K562 (cell line): ENCODE data around the gene MLLT1. TPM values are rescaled to one million over a fixed set of nuclear protein-coding genes. Genes with fewer than 3 reads are reported as not detected.

Source experiments
- CCNT2 ChIP-seq: IDR thresholded peaks from 2 replicates; pipeline ENCODE4 v1.6.1; 2011; ENCODE audit warnings: borderline replicate concordance, low read depth, mild to moderate bottlenecking, moderate library complexity, mixed read lengths, low read length; ENCODE audit not compliant: insufficient read length; ENCODE audit errors: extremely low read depth
- FIP1L1 ChIP-seq: fragments of 200-400 bp; formaldehyde crosslinking; IDR thresholded peaks from 2 replicates; pipeline ENCODE4 v1.6.1; 2018; ENCODE audit warnings: mild to moderate bottlenecking, low read depth, low read length; ENCODE audit not compliant: poor library complexity, severe bottlenecking
- HCFC1 ChIP-seq: IDR thresholded peaks from 2 replicates; pipeline ENCODE4 v1.6.1; 2012; ENCODE audit warnings: low read depth, low read length, improper control_type of control experiment
- HDAC3 ChIP-seq: fragments of 450-650 bp; IDR thresholded peaks from 2 replicates; pipeline ENCODE4 v1.6.1; 2018; ENCODE audit warnings: borderline replicate concordance, mild to moderate bottlenecking, moderate library complexity; ENCODE audit not compliant: partially characterized antibody
- JUN ChIP-seq, 2 experiments: sonication (generic) in 1 of 2; formaldehyde crosslinking in 1 of 2; IDR thresholded peaks; 2 replicates each; pipeline versions ENCODE4 v1.6.1 to v1.8.0; 2012 to 2022; ENCODE audit warnings: borderline replicate concordance in 2 of 2, mild to moderate bottlenecking in 2 of 2, improper control_type of control experiment in 1 of 2, low read depth in 1 of 2, low read length in 1 of 2, missing genetic modification reagents in 1 of 2
- SAP30 ChIP-seq: fragments of 200-600 bp; sonication (generic); IDR thresholded peaks from 2 replicates; pipeline ENCODE4 v1.6.1; 2012; ENCODE audit warnings: borderline replicate concordance, low read depth, mild to moderate bottlenecking, moderate library complexity, low read length, control low read depth, inconsistent platforms; ENCODE audit not compliant: insufficient read depth, poor library complexity, severe bottlenecking
- TCF15 ChIP-seq: fragments of 250-450 bp; sonication (Bioruptor Pico); IDR thresholded peaks from 2 replicates; pipeline ENCODE4 v1.8.0; 2022; ENCODE audit warnings: moderate library complexity, mild to moderate bottlenecking, inconsistent platforms
- TRIM28 ChIP-seq: fragments of 450-650 bp; IDR thresholded peaks from 2 replicates; pipeline ENCODE4 v1.6.1; 2017
- ZBTB40 ChIP-seq, 2 experiments: fragments of 450-650 bp in 1 of 2; sonication (generic) in 1 of 2; formaldehyde crosslinking in 1 of 2; IDR thresholded peaks; 2 replicates each; pipeline versions ENCODE4 v1.7.1 to v1.9.0; 2016 to 2022; ENCODE audit warnings: inconsistent platforms in 1 of 2, mild to moderate bottlenecking in 1 of 2, missing genetic modification reagents in 1 of 2
- ZNF165 ChIP-seq: fragments of 250-450 bp; sonication (Bioruptor Pico); IDR thresholded peaks from 2 replicates; pipeline ENCODE4 v1.4.0; 2020; ENCODE audit warnings: borderline replicate concordance
- ZNF212 ChIP-seq: fragments of 450-650 bp; formaldehyde crosslinking; IDR thresholded peaks from 2 replicates; pipeline ENCODE4 v1.4.0; 2020; ENCODE audit warnings: mild to moderate bottlenecking
- ZNF778 ChIP-seq: fragments of 450-650 bp; formaldehyde crosslinking; IDR thresholded peaks from 2 replicates; pipeline ENCODE4 v1.4.0; 2020; ENCODE audit warnings: mild to moderate bottlenecking, moderate library complexity
- polyA plus RNA-seq, 8 experiments: library from polyadenylated mRNA; depleted of rRNA in 4 of 8; stranded (reverse) in 5 of 8; unstranded in 3 of 8; fragments of >200 nt; fragmentation: Nextera tagmentation in 2 of 8; fragmentation: Illumina TruSeq in 1 of 8; extraction: Ambion mirVana in 2 of 8; extraction: Trizol in 1 of 8; gene quantifications; 2 replicates each; pipeline versions ENCODE4 v1.2.1 to v1.2.3, GENCODE V29; 2011 to 2014; ENCODE audit warnings: inconsistent platforms in 1 of 8, missing spikeins in 1 of 8
- total RNA-seq, 7 experiments: library from RNA; depleted of rRNA in 6 of 7; stranded (reverse); fragments of >200 nt in 6 of 7; fragmentation: Illumina TruSeq in 2 of 7; extraction: Trizol in 2 of 7; gene quantifications; 2 replicates each; pipeline versions ENCODE4 v1.2.1 to v1.2.3, GENCODE V29; 2011 to 2021; ENCODE audit warnings: low replicate concordance in 1 of 7
- TF ChIP-seq, protein P1 (sequence below): fragments of 450-650 bp; IDR thresholded peaks from 2 replicates; pipeline ENCODE4 v1.6.1; 2014; ENCODE audit warnings: low read depth, mild to moderate bottlenecking, moderate library complexity, borderline replicate concordance

MLLT1 gene
- total and polyA plus RNA-seq, 9 of the 15 experiments (the other 6 are each of a cell fraction or from before 2014, with no cell fraction given): 0.23 to 63.5 (median 15.4) TPM

DNA sequence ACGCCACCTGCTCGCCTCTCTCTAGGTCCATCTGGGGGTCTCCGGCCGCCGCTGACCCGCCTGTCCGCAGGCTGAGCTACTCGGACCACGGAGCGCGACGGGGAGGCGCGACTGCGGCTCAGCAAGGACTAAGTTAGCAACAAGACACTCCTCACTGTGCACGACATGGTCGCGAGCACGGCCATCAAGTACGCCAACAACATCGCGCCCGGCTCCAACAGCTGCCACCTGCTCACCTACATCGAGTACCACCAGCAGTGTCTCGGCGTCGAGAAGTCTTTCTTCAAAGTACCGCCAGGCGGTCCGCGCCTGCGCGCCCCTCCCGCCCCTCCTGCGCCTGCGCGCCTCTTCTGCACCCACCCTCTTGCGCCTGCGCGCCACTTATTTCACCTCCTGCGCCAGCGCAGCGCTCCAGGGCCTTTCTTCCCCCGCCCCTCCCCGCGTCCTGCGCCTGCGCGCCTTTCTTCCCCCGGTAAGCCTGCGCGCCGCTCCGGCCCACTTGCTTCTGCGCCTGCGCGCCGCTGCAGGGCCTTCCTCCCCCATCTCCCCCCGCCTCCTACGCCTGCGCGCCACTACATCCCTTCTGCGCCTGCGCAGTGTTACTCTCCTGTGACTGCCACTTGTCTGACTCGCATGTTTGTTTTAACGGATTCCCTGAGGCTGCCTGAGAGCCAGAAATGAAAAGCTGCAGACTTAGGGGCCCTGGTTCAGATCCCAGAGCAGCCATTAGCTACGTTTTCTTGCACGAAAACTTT is 80.4 kb downstream of the MLLT1 start (continued):
- TF ChIP-seq HDAC3: no peak
- no peak for TF ChIP-seq ZNF165 (CRISPR knock-in tag)
- 0 out of 2 replicates have a peak, but pooled peaks have one; percentile 31 for TF ChIP-seq JUN (IDR thresholded peaks at IDR 0.05; ENCODE audit: borderline replicate concordance, low read depth, low read length)
- no peak for TF ChIP-seq JUN (CRISPR knock-in tag; IDR thresholded peaks at IDR 0.05; ENCODE audit: borderline replicate concordance)
- TF ChIP-seq TRIM28: no peak
- TF ChIP-seq HCFC1: no peak
- TF ChIP-seq ZNF778 (CRISPR knock-in tag): no peak
- TF ChIP-seq, protein P1, sequence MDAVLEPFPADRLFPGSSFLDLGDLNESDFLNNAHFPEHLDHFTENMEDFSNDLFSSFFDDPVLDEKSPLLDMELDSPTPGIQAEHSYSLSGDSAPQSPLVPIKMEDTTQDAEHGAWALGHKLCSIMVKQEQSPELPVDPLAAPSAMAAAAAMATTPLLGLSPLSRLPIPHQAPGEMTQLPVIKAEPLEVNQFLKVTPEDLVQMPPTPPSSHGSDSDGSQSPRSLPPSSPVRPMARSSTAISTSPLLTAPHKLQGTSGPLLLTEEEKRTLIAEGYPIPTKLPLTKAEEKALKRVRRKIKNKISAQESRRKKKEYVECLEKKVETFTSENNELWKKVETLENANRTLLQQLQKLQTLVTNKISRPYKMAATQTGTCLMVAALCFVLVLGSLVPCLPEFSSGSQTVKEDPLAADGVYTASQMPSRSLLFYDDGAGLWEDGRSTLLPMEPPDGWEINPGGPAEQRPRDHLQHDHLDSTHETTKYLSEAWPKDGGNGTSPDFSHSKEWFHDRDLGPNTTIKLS: peak; percentile 79; the same call in 1 of the 2 replicates
- TF ChIP-seq ZNF212 (CRISPR knock-in tag): no peak
- TF ChIP-seq ZBTB40 (IDR thresholded peaks at IDR 0.05): peak; percentile 45; the same call in 1 of the 2 replicates
- no peak for TF ChIP-seq ZBTB40 (CRISPR knock-in tag; IDR thresholded peaks at IDR 0.05)
- peak; percentile 94 for TF ChIP-seq FIP1L1
- TF ChIP-seq CCNT2: peak; percentile 72
- no peak for TF ChIP-seq TCF15
- peak; percentile 79 for TF ChIP-seq SAP30
